GM21390 (cell line): ENCODE results near the gene GAS6.

ENCODE experiments used
- ATAC-seq: cut with Tn5 transposase; IDR thresholded peaks from one replicate; pipeline ENCODE4 v1.9.1; 2021; ENCODE audit not compliant: unreplicated experiment

The GAS6 gene

GRCh38 chr13:113852536-113853517, 11.0 kb downstream of the GAS6 start:
- ATAC-seq, result no peak

GRCh38 chr13:113851826-113852535, 11.9 kb downstream of the GAS6 start:
- ATAC-seq, result no peak

DNA sequence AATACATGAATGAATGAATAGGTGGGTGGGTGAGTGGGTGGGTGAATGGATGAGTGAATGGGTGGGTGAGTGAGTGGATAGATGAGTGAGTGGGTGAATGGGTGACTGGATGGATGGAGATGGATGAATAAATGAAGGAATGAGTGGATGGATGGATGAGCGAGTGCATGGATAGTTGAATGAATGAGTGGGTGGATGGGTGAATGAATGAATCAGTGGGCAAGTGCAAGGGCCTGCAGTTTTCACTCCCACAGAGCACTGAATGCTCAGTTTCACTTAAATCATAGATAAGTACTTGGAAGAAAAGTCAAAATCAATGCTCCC, 12.4 kb downstream of the GAS6 start:
- no peak for ATAC-seq

GRCh38 chr13:113850722-113851479, 13.0 kb downstream of the GAS6 start:
- no peak for ATAC-seq

DNA sequence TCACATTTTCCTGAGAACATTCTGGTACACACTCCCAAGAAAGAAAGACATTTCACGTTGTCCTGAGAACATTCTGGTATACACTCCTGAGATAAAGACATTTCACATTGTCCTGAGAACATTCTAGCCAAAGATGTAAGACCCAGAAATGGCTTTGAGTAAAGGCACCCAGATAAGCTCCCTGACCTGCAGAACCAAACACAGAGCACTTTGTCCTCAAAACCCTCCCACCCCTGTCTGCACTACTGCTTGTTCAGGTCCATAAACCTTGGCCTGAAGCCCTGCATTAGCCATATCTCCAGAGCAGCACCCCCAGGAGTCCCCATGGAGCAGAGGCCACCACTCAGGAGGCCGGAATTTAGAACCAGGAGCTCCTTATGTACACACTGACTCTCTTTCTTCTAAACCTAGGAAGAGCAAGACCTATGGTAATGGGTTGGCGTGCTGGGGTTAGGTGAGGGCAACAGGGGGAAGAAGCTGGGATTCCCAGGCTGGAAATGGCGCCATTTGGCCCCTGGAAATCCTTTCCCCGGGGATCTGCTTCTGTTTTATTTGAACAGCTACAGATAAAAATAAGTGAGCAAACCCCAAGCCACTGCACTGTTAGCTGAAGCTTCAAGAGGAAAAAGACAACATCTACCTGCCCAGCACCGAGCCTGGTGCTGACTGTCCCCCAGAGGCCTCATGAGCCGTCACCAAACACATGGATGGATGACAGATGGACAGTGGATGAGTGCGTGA, 13.7 kb downstream of the GAS6 start:
- ATAC-seq, result no peak

- no peak for ATAC-seq
Measured at GRCh38 chr13:113849546-113849945, 14.3 kb downstream of the GAS6 start.

- ATAC-seq, result no peak
Measured at GRCh38 chr13:113848431-113849260, 15.2 kb downstream of the GAS6 start.

GRCh38 chr13:113848020-113848419, 15.9 kb downstream of the GAS6 start:
- ATAC-seq, result no peak

DNA sequence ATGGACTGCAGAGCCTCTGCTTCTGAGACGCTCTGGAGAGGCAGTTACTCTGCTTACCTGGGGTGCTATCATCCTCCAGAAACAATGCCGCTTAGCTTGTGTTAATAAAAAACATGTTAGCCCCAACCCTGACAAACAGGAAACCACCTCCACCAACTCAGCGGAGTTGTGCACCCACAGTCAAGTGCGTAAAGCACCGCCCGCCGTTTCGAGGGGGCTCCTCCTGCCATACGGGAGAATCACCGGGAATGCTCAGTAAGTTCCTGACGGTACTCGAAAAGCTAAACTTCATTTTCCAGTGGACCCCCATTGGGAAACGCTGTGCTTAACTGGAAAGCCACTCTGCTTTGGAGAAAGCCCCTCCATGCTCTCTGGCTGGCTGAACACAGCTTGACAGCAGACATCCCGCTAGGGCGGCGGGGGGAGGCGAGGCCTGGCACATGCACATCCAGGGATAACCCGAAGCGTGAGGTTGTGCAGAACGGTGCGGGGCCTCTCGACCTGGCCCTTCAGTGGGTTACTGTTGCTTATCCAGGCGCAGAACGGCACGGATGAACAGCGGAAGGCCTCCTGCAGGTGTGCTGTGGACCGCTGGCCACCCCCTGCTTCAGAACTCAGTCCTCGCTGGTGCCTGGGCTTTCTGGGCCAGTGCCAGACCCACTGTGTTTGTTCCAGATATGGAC, 17.1 kb downstream of the GAS6 start:
- no peak for ATAC-seq

DNA sequence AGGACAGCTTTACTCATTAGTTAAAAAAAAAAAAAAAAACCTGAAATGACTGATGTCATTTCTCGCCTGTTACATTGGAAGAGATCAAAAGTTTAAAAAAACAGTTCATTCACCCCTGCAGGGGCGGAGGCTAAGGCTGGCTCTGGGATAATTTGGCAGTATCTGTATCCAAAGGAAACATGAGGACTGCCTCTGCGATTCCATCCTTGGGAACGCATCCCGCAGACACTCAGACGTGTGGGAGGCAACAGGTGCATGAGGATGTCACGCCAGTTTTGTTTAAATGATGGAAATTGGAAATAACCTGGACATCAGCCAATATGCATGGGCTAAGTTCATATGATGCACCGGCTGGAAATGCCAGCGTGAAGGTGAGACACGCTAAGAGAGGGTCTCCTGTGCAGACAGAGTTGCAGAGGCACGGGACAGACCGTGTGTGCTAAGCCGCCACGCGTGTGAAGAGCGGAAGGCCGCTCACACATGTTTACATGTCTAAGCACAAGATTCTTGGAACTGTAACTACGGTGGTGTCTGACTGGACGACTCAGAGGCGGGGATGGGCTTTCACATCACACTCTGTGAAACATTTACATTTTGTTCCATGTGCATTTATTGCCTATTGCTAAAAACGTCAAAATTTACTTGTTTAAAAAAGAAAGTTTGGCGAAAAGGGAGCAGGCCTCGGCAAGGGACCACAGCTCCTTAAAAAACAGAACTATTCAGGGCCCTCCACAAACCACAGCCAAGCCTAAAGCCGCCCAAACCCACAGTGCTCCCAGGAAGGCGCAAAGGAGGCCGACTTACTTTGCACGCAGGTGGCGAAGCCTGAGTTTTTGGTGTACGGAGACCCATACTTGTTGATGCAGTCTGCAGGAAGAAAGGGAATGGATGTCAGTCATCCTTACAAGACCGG, 17.9 kb downstream of the GAS6 start:
- ATAC-seq, result no peak

DNA sequence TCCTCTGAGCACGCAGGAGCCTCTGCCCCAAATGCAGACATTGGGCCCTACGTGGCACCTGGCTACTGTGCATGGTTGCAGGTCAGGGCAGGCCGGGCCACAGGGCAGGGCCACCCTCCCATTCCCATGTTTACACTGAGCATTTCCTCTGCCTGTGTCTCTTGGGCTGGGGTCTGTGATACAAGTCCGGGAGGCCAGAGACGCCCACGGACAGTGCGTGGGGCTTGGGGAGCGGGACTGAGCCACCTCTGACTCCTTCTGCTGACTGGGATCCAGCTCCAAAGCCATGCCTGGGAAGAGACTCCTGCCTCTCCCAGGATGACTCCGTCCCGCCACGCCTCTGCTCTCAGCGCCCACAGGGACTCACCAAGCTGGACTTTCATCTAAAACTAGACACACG, 18.8 kb downstream of the GAS6 start:
- no peak for ATAC-seq

- no peak for ATAC-seq
Measured at GRCh38 chr13:113843864-113844556, 19.9 kb downstream of the GAS6 start.

GRCh38 chr13:113843063-113843654, 20.7 kb downstream of the GAS6 start:
- ATAC-seq, result no peak

GRCh38 chr13:113842336-113843062, 21.4 kb downstream of the GAS6 start:
- ATAC-seq, result no peak

GRCh38 chr13:113841353-113841650, 22.6 kb downstream of the GAS6 start:
- ATAC-seq, result no peak

GRCh38 chr13:113840541-113841352, 23.1 kb downstream of the GAS6 start:
- ATAC-seq, result no peak
